ENCODE data around the gene GPATCH8. TPM values are rescaled to one million over a fixed set of nuclear protein-coding genes. Genes with fewer than 3 reads are reported as not detected.
"Not testable (repeated sequence)": the region's sequence is repeated elsewhere in the genome, so short reads cannot be mapped to it uniquely, and the experiment has no call there.

GPATCH8 gene
- polyA plus RNA-seq, 1 experiment = 13.7 TPM

GRCh38 chr17:44523672-44523972 lies 20.4 kb upstream of the GPATCH8 start:
- H3K36me3 ChIP-seq (ENCODE audit: control insufficient read depth, insufficient read depth, low read length) = no peaks in the 10 kb centered on the region
- POLR2A ChIA-PET = interaction anchor here (0.6 kb wide), 1 partner anchor 138 kb away, joined by 3 read pairs; no protein-coding TSS in a partner anchor
- H3K4me3 ChIP-seq (ENCODE audit: low read depth, low read length) = no peak overlapping the region
- CTCF ChIA-PET = interaction anchor here (0.7 to 3.4 kb wide), 50 partner anchors 9 to 320 kb away, joined by 3 to 59 read pairs (median 4); partner anchors contain the start of genes CCDC43, FAM171A2, GPATCH8 and GRN
- DNase-seq (ENCODE audit: low read depth) = no peak
- no peaks in the 10 kb centered on the region for H3K27me3 ChIP-seq (ENCODE audit: control insufficient read depth, insufficient read depth, low read length)
- TF ChIP-seq CTCF (IDR thresholded peaks at IDR 0.05; ENCODE audit: insufficient read depth, low read depth, low read length) = no peak

- CTCF ChIA-PET = interaction anchor here (0.7 to 3.4 kb wide), 56 partner anchors 8 to 745 kb away, joined by 3 to 59 read pairs (median 4); partner anchors contain the start of genes CCDC43, FAM171A2, GPATCH8 and GRN
- POLR2A ChIA-PET = interaction anchor here (0.6 kb wide), 1 partner anchor 138 kb away, joined by 3 read pairs; no protein-coding TSS in a partner anchor
These were observed 19.9 kb upstream of the GPATCH8 start for GRCh38 chr17:44522883-44523671.

GRCh38 chr17:44518032-44518431 lies 14.8 kb upstream of the GPATCH8 start:
- DNase-seq (ENCODE audit: low read depth) = no peak
- CTCF ChIA-PET = interaction anchor here (1.0 kb wide), 1 partner anchor 402 kb away, joined by 3 read pairs; no protein-coding TSS in a partner anchor

More at GRCh38 chr17:44522883-44523671, 19.9 kb upstream of the GPATCH8 start:
- no peak for DNase-seq (ENCODE audit: low read depth)
- no peaks in the 10 kb centered on the region for H3K36me3 ChIP-seq (ENCODE audit: control insufficient read depth, insufficient read depth, low read length)
- no peaks in the 10 kb centered on the region for H3K27me3 ChIP-seq (ENCODE audit: control insufficient read depth, insufficient read depth, low read length)
- H3K4me3 ChIP-seq (ENCODE audit: low read depth, low read length) = no peak overlapping the region
- peak; percentile 80 for TF ChIP-seq CTCF (IDR thresholded peaks at IDR 0.05; ENCODE audit: insufficient read depth, low read depth, low read length)

GRCh38 chr17:44511241-44512134 lies 8.3 kb upstream of the GPATCH8 start:
- DNase-seq (ENCODE audit: low read depth); H3K4me3 ChIP-seq (ENCODE audit: low read depth, low read length); H3K36me3 ChIP-seq (ENCODE audit: control insufficient read depth, insufficient read depth, low read length); POLR2A ChIA-PET; H3K27me3 ChIP-seq (ENCODE audit: control insufficient read depth, insufficient read depth, low read length): not testable (repeated sequence)
- 0 out of 2 replicates have a peak, but pooled peaks have one; percentile 5 for TF ChIP-seq CTCF (IDR thresholded peaks at IDR 0.05; ENCODE audit: insufficient read depth, low read depth, low read length)
- CTCF ChIA-PET = interaction anchor here (1.4 to 1.8 kb wide), 2 partner anchors 11 to 149 kb away, joined by 6 to 13 read pairs; no protein-coding TSS in a partner anchor

More at GRCh38 chr17:44518032-44518431, 14.8 kb upstream of the GPATCH8 start:
- Histone ChIP-seq H3K36me3 (ENCODE audit: control insufficient read depth, insufficient read depth, low read length) (no peaks in the 10 kb centered on the region), H3K27me3 (ENCODE audit: control insufficient read depth, insufficient read depth, low read length) (no peaks in the 10 kb centered on the region), H3K4me3 (ENCODE audit: low read depth, low read length) (no peak overlapping the region)
- POLR2A ChIA-PET = interaction anchor here (0.6 kb wide), 1 partner anchor 48 kb away, joined by 4 read pairs; no protein-coding TSS in a partner anchor
- TF ChIP-seq CTCF (IDR thresholded peaks at IDR 0.05; ENCODE audit: insufficient read depth, low read depth, low read length) = no peak

- CTCF ChIA-PET = interaction anchor here (1.7 kb wide), 1 partner anchor 16 kb away, joined by 9 read pairs; no protein-coding TSS in a partner anchor
- not testable (repeated sequence) for H3K27me3 ChIP-seq (ENCODE audit: control insufficient read depth, insufficient read depth, low read length); DNase-seq (ENCODE audit: low read depth); H3K36me3 ChIP-seq (ENCODE audit: control insufficient read depth, insufficient read depth, low read length); H3K4me3 ChIP-seq (ENCODE audit: low read depth, low read length)
- POLR2A ChIA-PET = interaction anchor here (0.7 kb wide), 1 partner anchor 111 kb away, joined by 3 read pairs; no protein-coding TSS in a partner anchor
These were observed 3.9 kb upstream of the GPATCH8 start for GRCh38 chr17:44506939-44507604.

All from BJ (cell line).